Chondrocyte (in vitro differentiated cells): ENCODE data around the gene ADAMTS13. TPM values are rescaled to one million over a fixed set of nuclear protein-coding genes. Genes with fewer than 3 reads are reported as not detected.
"Not testable (repeated sequence)": the region's sequence is repeated elsewhere in the genome, so short reads cannot be mapped to it uniquely, and the experiment has no call there.

Experiments
- DNase-seq: peaks from one replicate; pipeline ENCODE4 v3.0.0; 2021; ENCODE audit warnings: mixed read lengths, low spot score
- H3K27ac Mint-ChIP-seq: one replicate; pipeline ENCODE4 v1.8.0; 2021; ENCODE audit warnings: mild to moderate bottlenecking, moderate library complexity, mixed read lengths; ENCODE audit not compliant: unreplicated experiment
- H3K27me3 Mint-ChIP-seq: 2 replicates; pipeline ENCODE4 v1.8.0; 2021; ENCODE audit warnings: low read depth, mixed read lengths
- H3K36me3 Mint-ChIP-seq: 2 replicates; pipeline ENCODE4 v1.8.0; 2021; ENCODE audit warnings: low read depth, mixed read lengths
- H3K4me1 Mint-ChIP-seq: 2 replicates; pipeline ENCODE4 v1.8.0; 2021; ENCODE audit warnings: low read depth, mild to moderate bottlenecking, mixed read lengths
- H3K4me3 Mint-ChIP-seq: one replicate; pipeline ENCODE4 v1.8.0; 2021; ENCODE audit warnings: mild to moderate bottlenecking, moderate library complexity, mixed read lengths; ENCODE audit not compliant: unreplicated experiment
- H3K9me3 Mint-ChIP-seq: 2 replicates; pipeline ENCODE4 v1.8.0; 2021; ENCODE audit warnings: low read depth, mixed read lengths
- CTCF ChIP-seq: fragments of 200-600 bp; sonication (generic); IDR thresholded peaks from 2 replicates; pipeline ENCODE4 v1.5.0; 2021; ENCODE audit warnings: antibody characterized with exemption, mild to moderate bottlenecking, moderate library complexity
- long read RNA-seq: library from polyadenylated mRNA; stranded (forward); transcript quantifications from one replicate; pipeline ENCODE4 v2.0.0, GENCODE V29; 2021
- total RNA-seq: library from RNA; stranded (reverse); gene quantifications from 3 replicates; pipeline ENCODE4 v1.2.1, GENCODE V29; 2021

Gene ADAMTS13
- total RNA-seq = 5.5 to 9.5 TPM (median 5.7 TPM) in 3 replicates
- long read RNA-seq, partial matches to known transcripts = 2 of 7 reads
- long read RNA-seq, other reads (novel, unspliced or antisense) = 5 of 7 reads

GRCh38 chr9:133421615-133422542 lies at the start of gene ADAMTS13:
TSS of gene ADAMTS13 (plus strand) at chr9:133422367. CDS start at chr9:133422444, 77 bp downstream.
- peak; percentile 14 for TF ChIP-seq CTCF
- Mint-ChIP-seq H3K27me3 (no peaks in the 10 kb centered on the region), H3K27ac (no peak within 1 kb of the TSS), H3K9me3 (no peaks in the 10 kb centered on the region), H3K4me3 (no peak within 1 kb of the TSS), H3K36me3 (peaks cover 2% of the 10 kb centered on the region), H3K4me1 (peaks cover 19% of the 10 kb centered on the region)
- no peak for DNase-seq

DNA sequence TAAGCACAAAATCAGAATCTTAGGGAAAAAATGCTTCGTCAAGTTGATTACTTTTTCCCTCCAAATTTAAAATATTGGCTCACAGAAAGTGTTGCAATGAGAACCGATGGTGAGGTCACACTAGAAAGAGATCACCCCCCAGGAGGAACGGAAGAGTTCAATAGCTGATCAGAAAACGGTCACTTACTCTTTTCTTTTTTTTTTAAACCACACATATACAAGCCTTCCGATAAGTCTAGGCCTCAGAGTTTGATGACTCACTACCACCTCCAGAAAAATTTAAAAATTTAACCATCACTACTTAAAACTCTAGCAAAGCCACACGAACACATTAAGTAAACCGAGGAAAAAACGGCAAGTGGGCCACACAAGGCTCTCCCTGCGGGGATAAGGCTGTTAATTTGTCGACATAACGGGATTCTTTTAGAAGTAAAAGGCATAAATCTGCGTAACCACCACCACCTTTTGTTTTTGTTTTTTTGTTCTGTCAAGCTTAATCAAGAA lies 47.5 kb upstream of the ADAMTS13 start:
- H3K4me1 Mint-ChIP-seq = peaks cover 56% of the 10 kb centered on the region
- peaks cover 8% of the 10 kb centered on the region for H3K36me3 Mint-ChIP-seq
- no peaks in the 10 kb centered on the region for H3K27me3 Mint-ChIP-seq
- no peaks in the 10 kb centered on the region for H3K9me3 Mint-ChIP-seq
- TF ChIP-seq CTCF = no peak
- peak overlapping the region; percentile 84 for H3K4me3 Mint-ChIP-seq
- no peak for DNase-seq
- peak overlapping the region; percentile 97 for H3K27ac Mint-ChIP-seq

DNA sequence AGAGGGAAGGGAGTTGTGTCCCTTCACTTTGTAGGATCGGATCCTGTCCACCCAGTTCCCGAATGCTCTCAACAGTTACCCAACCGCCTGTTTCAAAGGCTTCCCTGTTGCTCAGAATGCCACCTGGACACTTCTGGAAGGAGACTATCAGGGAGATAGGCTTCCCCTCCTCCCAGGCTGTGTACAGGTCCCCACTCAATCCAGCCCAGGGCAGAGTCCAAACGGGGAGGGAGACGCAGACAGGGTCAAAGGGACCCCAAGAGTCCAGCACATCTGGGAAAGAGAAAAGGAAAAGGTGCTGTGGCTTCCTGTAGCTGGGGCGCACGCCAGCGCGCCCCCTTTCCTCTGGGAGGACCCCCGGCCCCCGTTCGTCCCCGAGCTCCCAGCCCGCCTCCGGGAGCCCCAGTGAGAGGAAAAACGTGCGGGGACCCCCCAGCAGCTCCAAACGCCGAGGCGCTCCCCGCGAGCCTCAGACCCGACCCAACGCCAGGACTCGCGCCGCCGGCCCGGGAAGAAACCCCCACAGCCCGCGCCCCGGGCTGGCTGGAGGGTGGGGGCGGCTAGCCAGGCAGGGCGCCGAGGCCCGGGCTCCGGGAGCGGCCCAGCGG lies 46.9 kb upstream of the ADAMTS13 start:
- Mint-ChIP-seq H3K27me3 (no peaks in the 10 kb centered on the region), H3K4me3 (peak overlapping the region; percentile 84), H3K9me3 (no peaks in the 10 kb centered on the region), H3K36me3 (peaks cover 4% of the 10 kb centered on the region), H3K27ac (peak overlapping the region; percentile 97), H3K4me1 (peaks cover 51% of the 10 kb centered on the region)
- DNase-seq = no peak
- TF ChIP-seq CTCF = peak; percentile 65

GRCh38 chr9:133375724-133376654 lies 46.2 kb upstream of the ADAMTS13 start, which contains the start of the genes STKLD1 and SURF4:
TSS of gene STKLD1 (plus strand) at chr9:133376366. CDS start at chr9:133376474, 108 bp downstream.
TSS of gene SURF4 (minus strand) at chr9:133376060. CDS start at chr9:133375969, 91 bp downstream.
- Mint-ChIP-seq H3K27ac (peak within 1 kb of the TSS; percentile 97), H3K9me3 (no peaks in the 10 kb centered on the region), H3K27me3 (no peaks in the 10 kb centered on the region), H3K4me3 (peak within 1 kb of the TSS; percentile 84), H3K36me3 (peaks cover 4% of the 10 kb centered on the region), H3K4me1 (peaks cover 43% of the 10 kb centered on the region)
- no peak for TF ChIP-seq CTCF
- DNase-seq = peak; percentile 97

DNA sequence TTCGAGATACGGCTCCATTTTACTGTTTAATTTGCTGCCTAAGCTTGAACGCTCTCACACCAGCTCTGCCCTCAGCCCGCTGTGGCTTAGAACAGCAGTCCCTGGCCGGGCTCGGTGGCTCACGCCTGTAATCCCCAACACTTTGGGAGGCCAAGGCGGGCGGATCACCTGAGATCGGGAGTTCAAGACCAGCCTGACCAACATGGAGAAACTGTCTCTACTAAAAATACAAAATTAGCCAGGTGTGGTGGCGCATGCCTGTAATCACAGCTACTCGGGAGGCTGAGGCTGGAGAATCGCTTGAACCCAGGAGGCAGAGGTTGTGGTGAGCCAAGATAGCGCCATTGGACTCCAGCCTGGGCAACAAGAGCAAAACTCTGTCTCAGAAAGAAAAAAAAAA lies 44.9 kb upstream of the ADAMTS13 start:
- not testable (repeated sequence) for H3K27me3 Mint-ChIP-seq, H3K4me3 Mint-ChIP-seq

More for the DNA sequence above, 44.9 kb upstream of the ADAMTS13 start:
- not testable (repeated sequence) for DNase-seq, H3K36me3 Mint-ChIP-seq, H3K27ac Mint-ChIP-seq, H3K9me3 Mint-ChIP-seq
- peaks cover 31% of the 10 kb centered on the region for H3K4me1 Mint-ChIP-seq
